ENCODE results near the gene C17orf107. TPM values are rescaled to one million over a fixed set of nuclear protein-coding genes. Genes with fewer than 3 reads are reported as not detected.

The C17orf107 gene
- polyA plus RNA-seq, 1 donor (not counting 4 experiments of a cell fraction or from before 2014, with no cell fraction given) = 0.33 TPM

DNA sequence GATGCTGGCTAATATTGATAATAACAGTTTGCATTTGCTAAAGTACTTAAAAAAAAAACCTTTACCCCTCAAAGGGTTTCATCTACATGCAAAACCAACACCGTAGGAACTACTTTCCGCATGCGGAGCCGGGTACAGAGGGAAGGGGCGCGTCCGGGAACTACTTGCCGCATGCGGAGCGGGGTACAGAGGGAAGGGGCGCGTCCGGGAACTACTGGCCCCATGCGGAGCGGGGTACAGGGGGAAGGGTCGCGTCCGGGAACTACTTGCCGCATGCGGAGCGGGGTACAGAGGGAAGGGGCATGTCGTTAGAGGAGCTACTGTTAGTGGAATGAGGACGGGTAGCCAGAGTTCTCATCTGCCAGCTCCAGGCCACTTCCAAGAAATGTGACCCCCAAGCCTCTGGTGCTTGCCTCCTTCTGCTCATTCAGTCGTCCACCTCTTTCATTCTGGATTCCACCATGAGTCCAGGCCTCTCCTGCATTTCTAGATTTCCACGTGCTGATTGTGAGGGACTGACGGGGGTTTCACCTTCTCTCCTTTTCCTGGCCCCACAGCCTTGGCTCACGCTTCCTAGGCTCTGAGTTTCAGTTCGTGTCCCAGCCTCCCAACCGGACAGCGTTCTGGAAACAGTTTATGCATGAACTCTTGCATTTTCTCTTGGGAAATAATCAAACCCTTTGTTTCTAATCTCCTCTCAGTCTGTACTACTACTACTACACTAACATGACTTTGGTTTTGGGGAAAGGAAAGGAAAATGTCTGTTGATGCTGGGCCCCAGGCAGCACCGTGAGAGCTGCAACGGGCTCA, 39.3 kb upstream of the C17orf107 start:
- Histone ChIP-seq H3K4me2 (ENCODE audit: control insufficient read depth, extremely low read depth, insufficient read depth, low read depth, low read length) (peak overlapping the region; percentile 92), H3K79me2 (ENCODE audit: control insufficient read depth, insufficient read depth, low read length) (peaks cover 74% of the 10 kb centered on the region), H3K27me3 (ENCODE audit: control insufficient read depth, extremely low read depth, insufficient read depth, low read length) (no peaks in the 10 kb centered on the region), H3K9me3 (ENCODE audit: control insufficient read depth, low read depth, low read length) (no peaks in the 10 kb centered on the region), H3K4me1 (ENCODE audit: control insufficient read depth, extremely low read depth, insufficient read depth, low read length) (peaks cover 62% of the 10 kb centered on the region), H3K9me1 (ENCODE audit: control insufficient read depth, extremely low read depth, insufficient read depth, low read length) (no peaks in the 10 kb centered on the region), H3K4me3 (ENCODE audit: control insufficient read depth in 2 of 3, extremely low read depth in 1 of 3, insufficient read depth in 2 of 3, low read depth in 1 of 3, low read length in 3 of 3) (peak overlapping the region; percentile 69 to 90 (median 77)), H3K9ac (ENCODE audit: control insufficient read depth, extremely low read depth, insufficient read depth, low read length) (peak overlapping the region; percentile 83), H4K20me1 (ENCODE audit: control insufficient read depth, extremely low read depth, insufficient read depth, low read length) (no peaks in the 10 kb centered on the region), H2AFZ (ENCODE audit: control insufficient read depth, low read length) (no peak overlapping the region), H3K27ac (ENCODE audit: control insufficient read depth, insufficient read depth, low read length) (peak overlapping the region; percentile 90), H3K36me3 (ENCODE audit: control insufficient read depth in 2 of 2, extremely low read depth in 1 of 2, insufficient read depth in 2 of 2, low read length in 2 of 2) (peaks cover 6 to 19% of the 10 kb centered on the region in 2 experiments)
- dilution Hi-C loops (cut with MboI; ENCODE audit: extremely low pct_ligation_motif_present, low sequenced_read_pairs) = no loop called here
- no peak for TF ChIP-seq EZH2 (IDR thresholded peaks at IDR 0.05; ENCODE audit: low read length)
- TF ChIP-seq, protein P1, sequence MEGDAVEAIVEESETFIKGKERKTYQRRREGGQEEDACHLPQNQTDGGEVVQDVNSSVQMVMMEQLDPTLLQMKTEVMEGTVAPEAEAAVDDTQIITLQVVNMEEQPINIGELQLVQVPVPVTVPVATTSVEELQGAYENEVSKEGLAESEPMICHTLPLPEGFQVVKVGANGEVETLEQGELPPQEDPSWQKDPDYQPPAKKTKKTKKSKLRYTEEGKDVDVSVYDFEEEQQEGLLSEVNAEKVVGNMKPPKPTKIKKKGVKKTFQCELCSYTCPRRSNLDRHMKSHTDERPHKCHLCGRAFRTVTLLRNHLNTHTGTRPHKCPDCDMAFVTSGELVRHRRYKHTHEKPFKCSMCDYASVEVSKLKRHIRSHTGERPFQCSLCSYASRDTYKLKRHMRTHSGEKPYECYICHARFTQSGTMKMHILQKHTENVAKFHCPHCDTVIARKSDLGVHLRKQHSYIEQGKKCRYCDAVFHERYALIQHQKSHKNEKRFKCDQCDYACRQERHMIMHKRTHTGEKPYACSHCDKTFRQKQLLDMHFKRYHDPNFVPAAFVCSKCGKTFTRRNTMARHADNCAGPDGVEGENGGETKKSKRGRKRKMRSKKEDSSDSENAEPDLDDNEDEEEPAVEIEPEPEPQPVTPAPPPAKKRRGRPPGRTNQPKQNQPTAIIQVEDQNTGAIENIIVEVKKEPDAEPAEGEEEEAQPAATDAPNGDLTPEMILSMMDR (optimal IDR thresholded peaks at IDR 0.05 in 1 of 3, IDR thresholded peaks at IDR 0.05 in 1 of 3, conservative IDR thresholded peaks at IDR 0.05 in 1 of 3; ENCODE audit: extremely low read depth in 1 of 3, insufficient read depth in 2 of 3, low read length in 3 of 3) = no peak
- DNase-seq (ENCODE audit: low read depth, low spot score) (no peak), FAIRE-seq (no peak)

DNA sequence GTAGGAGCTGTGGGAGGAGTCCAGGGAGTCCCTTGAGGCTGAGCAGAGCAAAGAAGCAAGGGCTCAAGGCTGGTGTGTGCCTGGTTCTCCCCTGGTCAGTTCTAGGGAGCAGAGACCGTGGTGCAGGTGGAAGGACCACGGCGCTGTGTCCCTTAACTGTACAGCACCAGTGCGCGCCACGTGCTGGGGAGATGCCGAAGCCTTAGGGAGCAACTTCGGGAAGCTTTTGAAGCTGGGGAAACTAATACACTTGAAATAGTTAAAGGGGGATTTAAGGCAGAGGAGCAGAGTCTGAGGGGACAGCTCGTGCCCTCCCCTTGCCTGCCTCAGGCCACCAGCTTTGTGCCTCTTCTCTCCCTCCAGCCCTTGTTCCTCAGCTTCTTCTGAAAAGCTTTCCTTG, 38.7 kb upstream of the C17orf107 start:
- Histone ChIP-seq H3K79me2 (ENCODE audit: control insufficient read depth, insufficient read depth, low read length) (peaks cover 77% of the 10 kb centered on the region), H2AFZ (ENCODE audit: control insufficient read depth, low read length) (no peak overlapping the region), H3K36me3 (ENCODE audit: control insufficient read depth in 2 of 2, extremely low read depth in 1 of 2, insufficient read depth in 2 of 2, low read length in 2 of 2) (peaks cover 6 to 19% of the 10 kb centered on the region in 2 experiments), H3K9me1 (ENCODE audit: control insufficient read depth, extremely low read depth, insufficient read depth, low read length) (no peaks in the 10 kb centered on the region), H4K20me1 (ENCODE audit: control insufficient read depth, extremely low read depth, insufficient read depth, low read length) (no peaks in the 10 kb centered on the region), H3K4me3 (ENCODE audit: control insufficient read depth in 2 of 3, extremely low read depth in 1 of 3, insufficient read depth in 2 of 3, low read depth in 1 of 3, low read length in 3 of 3) (peak overlapping the region; percentile 69 to 90 (median 77)), H3K9me3 (ENCODE audit: control insufficient read depth, low read depth, low read length) (no peaks in the 10 kb centered on the region), H3K4me1 (ENCODE audit: control insufficient read depth, extremely low read depth, insufficient read depth, low read length) (peaks cover 61% of the 10 kb centered on the region), H3K27me3 (ENCODE audit: control insufficient read depth, extremely low read depth, insufficient read depth, low read length) (no peaks in the 10 kb centered on the region), H3K4me2 (ENCODE audit: control insufficient read depth, extremely low read depth, insufficient read depth, low read depth, low read length) (peak overlapping the region; percentile 92), H3K9ac (ENCODE audit: control insufficient read depth, extremely low read depth, insufficient read depth, low read length) (peak overlapping the region; percentile 83), H3K27ac (ENCODE audit: control insufficient read depth, insufficient read depth, low read length) (peak overlapping the region; percentile 90)
- DNase-seq (ENCODE audit: low read depth, low spot score) = no peak
- TF ChIP-seq EZH2 (IDR thresholded peaks at IDR 0.05; ENCODE audit: low read length) = no peak
- dilution Hi-C loops (cut with MboI; ENCODE audit: extremely low pct_ligation_motif_present, low sequenced_read_pairs) = no loop called here
- no peak for FAIRE-seq

All from keratinocyte (primary cell).